ENCODE data around the gene RTEL1.

- TF ChIP-seq CTCF (conservative IDR thresholded peaks at IDR 0.05 in 1 of 2, IDR thresholded peaks at IDR 0.05 in 1 of 2; ENCODE audit: low read depth in 1 of 2, low read length in 2 of 2), result no peak
- no peak for TF ChIP-seq EZH2 (IDR thresholded peaks at IDR 0.05; ENCODE audit: low read length, missing control alignments)
Observed at GRCh38 chr20:63706027-63706695, 48.0 kb downstream of the RTEL1 start.

All from fibroblast of lung (primary cell).